NAMALWA (cell line): ENCODE measurements around the gene AURKA.
"Not testable (repeated sequence)": the region's sequence is repeated elsewhere in the genome, so short reads cannot be mapped to it uniquely, and the experiment has no call there.

Source experiments
- DNase-seq: peaks from one replicate; pipeline ENCODE4 v3.0.0-alpha.2; 2015; ENCODE audit warnings: low spot score

AURKA gene

GRCh38 chr20:56422076-56422823, 30.2 kb upstream of the AURKA start:
- DNase-seq = no peak

- no peak for DNase-seq
Observed at GRCh38 chr20:56420940-56421688, 29.1 kb upstream of the AURKA start.

- DNase-seq = no peak
Observed at GRCh38 chr20:56420028-56420427, 28.0 kb upstream of the AURKA start.

- DNase-seq = no peak
Observed at GRCh38 chr20:56418385-56418861, 26.4 kb upstream of the AURKA start.

- no peak for DNase-seq
Observed at GRCh38 chr20:56417911-56418310, 25.9 kb upstream of the AURKA start.

GRCh38 chr20:56417402-56417801, 25.4 kb upstream of the AURKA start:
- no peak for DNase-seq

GRCh38 chr20:56414842-56415765, 23.1 kb upstream of the AURKA start:
- no peak for DNase-seq

GRCh38 chr20:56412949-56413348, 20.9 kb upstream of the AURKA start:
- DNase-seq = no peak

GRCh38 chr20:56412473-56412790, 20.4 kb upstream of the AURKA start:
- no peak for DNase-seq

- no peak for DNase-seq
Observed at GRCh38 chr20:56411759-56412472, 19.9 kb upstream of the AURKA start, which contains the start of gene CASS4. Gene CASS4, plus strand, starts transcription at chr20:56412260. Its CDS starts 199 bp downstream, at chr20:56412459.

- not testable (repeated sequence) for DNase-seq
Observed at GRCh38 chr20:56411287-56411686, 19.3 kb upstream of the AURKA start.

- no peak for DNase-seq
Observed at GRCh38 chr20:56409956-56410355, 17.9 kb upstream of the AURKA start.

GRCh38 chr20:56409521-56409920, 17.5 kb upstream of the AURKA start:
- no peak for DNase-seq

- DNase-seq = no peak
Observed at GRCh38 chr20:56406910-56407309, 14.9 kb upstream of the AURKA start.

GRCh38 chr20:56405356-56405755, 13.3 kb upstream of the AURKA start:
- not testable (repeated sequence) for DNase-seq

GRCh38 chr20:56403465-56403864, 11.4 kb upstream of the AURKA start:
- DNase-seq = no peak

- peak; percentile 75 for DNase-seq
Observed at GRCh38 chr20:56400001-56400640, 8.1 kb upstream of the AURKA start.

- no peak for DNase-seq
Observed at GRCh38 chr20:56395166-56395565, 3.2 kb upstream of the AURKA start.

- DNase-seq = no peak
Observed at GRCh38 chr20:56393653-56394052, 1.6 kb upstream of the AURKA start.

GRCh38 chr20:56392881-56393482, 967 bp upstream of the AURKA start:
- DNase-seq = peak; percentile 50
